ENCODE measurements around the gene OAT.

DNA sequence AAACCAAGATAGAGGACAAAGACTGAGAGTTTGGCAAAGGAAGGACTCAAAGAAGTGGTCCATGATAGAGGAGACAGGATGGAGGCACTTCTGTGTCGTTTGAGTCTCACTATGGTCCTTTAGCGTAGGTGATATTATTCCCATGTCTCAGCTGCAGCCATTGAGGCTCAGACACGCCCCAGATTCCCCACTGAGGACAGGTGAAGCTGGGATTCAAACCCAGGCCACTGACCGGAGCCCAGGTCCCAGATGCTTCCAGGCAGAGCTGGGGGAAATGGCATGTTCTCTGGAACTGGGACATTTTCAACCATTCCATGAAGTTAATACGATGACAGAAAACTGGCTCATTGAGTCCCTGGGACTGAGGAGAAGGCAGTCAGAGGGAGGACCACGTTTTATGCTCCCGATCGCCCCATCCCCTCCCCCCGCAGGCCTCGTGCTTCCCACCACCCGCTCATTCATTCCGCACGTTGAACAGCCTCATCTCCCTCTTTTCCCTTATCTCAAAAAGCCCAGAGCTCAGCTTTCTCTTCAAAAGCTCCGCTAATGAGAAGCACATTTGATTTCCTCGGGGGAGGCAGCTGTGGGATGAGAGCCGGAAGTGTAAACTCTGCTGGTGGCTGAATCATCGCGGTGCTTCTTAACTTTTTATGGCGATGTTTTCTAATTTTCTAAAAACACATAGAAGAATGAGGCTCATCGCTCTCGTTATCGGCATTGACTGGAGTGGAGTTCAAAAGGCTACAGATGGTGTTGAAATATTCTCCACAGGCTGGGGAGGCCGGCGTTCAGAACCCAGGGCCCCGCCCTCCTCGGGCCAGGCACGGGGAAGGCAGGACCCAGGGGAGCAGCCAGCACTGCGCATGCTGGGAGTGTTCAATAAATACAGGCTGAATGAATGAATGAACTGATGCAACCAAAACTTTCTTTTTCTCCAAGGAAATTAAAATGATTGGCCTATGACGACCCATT is 64.0 kb downstream of the OAT start:
- TF ChIP-seq, protein P1, sequence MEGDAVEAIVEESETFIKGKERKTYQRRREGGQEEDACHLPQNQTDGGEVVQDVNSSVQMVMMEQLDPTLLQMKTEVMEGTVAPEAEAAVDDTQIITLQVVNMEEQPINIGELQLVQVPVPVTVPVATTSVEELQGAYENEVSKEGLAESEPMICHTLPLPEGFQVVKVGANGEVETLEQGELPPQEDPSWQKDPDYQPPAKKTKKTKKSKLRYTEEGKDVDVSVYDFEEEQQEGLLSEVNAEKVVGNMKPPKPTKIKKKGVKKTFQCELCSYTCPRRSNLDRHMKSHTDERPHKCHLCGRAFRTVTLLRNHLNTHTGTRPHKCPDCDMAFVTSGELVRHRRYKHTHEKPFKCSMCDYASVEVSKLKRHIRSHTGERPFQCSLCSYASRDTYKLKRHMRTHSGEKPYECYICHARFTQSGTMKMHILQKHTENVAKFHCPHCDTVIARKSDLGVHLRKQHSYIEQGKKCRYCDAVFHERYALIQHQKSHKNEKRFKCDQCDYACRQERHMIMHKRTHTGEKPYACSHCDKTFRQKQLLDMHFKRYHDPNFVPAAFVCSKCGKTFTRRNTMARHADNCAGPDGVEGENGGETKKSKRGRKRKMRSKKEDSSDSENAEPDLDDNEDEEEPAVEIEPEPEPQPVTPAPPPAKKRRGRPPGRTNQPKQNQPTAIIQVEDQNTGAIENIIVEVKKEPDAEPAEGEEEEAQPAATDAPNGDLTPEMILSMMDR (IDR thresholded peaks at IDR 0.05): no peak
- TF ChIP-seq EP300 (IDR thresholded peaks at IDR 0.05) (no peak), POLR2A (IDR thresholded peaks at IDR 0.05) (no peak)
